ENCODE measurements around the gene STK32B.
"Not testable (repeated sequence)": the region's sequence is repeated elsewhere in the genome, so short reads cannot be mapped to it uniquely, and the experiment has no call there.

The STK32B gene

DNA sequence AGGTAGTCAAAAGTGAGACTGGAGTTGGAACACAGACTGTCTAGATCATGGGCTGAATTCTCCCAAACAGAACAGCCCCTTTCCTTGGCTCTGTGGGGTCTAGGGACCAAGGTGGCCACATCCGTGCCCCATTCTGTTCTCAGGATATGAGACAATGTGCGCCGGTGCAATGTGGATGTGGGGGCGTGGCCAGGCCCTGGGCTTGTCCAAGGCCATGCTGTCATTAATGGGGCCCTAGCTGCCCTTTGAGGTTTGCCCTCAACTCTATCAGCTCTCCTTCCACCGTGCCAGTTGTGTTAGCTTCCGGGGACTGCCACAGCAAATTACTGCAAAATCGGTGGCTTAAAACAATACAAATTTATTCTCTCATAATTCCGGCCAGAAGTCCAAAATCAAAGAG is 344.5 kb downstream of the STK32B start:
- DNase-seq (ENCODE audit: low read depth), result no peak

GRCh38 chr4:5398056-5398455 is 346.8 kb downstream of the STK32B start:
- DNase-seq (ENCODE audit: low read depth), result no peak

GRCh38 chr4:5399124-5399523 is 347.8 kb downstream of the STK32B start:
- no peak for DNase-seq (ENCODE audit: low read depth)

DNA sequence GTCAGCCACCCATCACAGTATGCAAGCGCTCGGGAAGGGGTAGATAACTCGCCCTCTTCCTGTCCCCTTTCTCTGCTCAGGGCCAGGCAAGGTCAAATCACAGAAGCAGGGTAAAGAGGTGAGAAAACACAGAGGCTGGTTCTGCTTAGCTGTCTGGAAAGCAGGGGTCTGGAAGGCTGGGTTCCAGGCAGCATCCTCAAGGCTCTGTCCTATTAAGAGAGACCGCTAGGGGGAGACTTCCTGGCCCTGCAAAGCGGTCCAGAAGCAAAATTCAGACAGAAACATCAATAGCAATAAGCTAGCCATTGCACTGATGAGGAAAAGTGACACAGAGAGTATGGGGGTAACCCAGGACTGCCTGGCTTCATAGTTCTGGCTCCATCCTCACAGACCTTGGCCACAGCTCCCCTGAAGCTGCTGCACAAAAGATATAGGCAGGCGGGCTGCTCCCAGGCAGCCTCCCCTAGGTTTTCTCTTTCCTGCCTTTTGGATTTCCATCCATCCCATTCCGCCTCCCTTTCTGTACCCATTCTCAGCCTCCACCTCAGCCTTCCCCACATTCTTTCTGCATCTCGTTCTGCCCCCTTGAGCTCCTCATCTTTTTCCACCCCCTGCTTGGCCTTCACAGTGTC is 348.6 kb downstream of the STK32B start:
- DNase-seq (ENCODE audit: low read depth), result peak; percentile 7

GRCh38 chr4:5403746-5404497 is 352.6 kb downstream of the STK32B start:
- DNase-seq (ENCODE audit: low read depth), result no peak

GRCh38 chr4:5409237-5409636 is 358.0 kb downstream of the STK32B start:
- DNase-seq (ENCODE audit: low read depth), result no peak

GRCh38 chr4:5409972-5410618 is 358.8 kb downstream of the STK32B start:
- DNase-seq (ENCODE audit: low read depth), result no peak

DNA sequence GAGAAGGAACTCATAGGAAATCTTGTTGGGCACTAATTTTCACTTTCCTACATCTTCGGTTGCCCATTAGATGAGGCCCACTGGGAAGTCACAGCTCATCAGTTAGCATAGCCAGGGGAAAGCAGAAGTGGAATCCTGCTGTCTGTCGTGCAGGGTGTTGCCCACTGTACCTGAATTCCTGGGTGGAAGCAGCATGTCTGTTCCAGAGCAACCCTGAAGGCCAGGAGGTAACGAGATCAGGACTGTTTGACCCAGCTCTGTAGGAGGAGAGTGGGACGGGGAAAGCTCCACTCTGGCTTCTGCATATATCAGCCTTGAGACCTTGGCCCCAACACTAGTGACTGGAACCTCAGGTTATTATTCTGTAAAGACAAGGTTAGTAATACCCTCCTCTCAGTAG is 361.0 kb downstream of the STK32B start:
- no peak for DNase-seq (ENCODE audit: low read depth)

GRCh38 chr4:5412751-5413150 is 361.5 kb downstream of the STK32B start:
- no peak for DNase-seq (ENCODE audit: low read depth)

- no peak for DNase-seq (ENCODE audit: low read depth)
These were observed 365.4 kb downstream of the STK32B start for GRCh38 chr4:5416637-5417036.

GRCh38 chr4:5420266-5420665 is 369.0 kb downstream of the STK32B start:
- DNase-seq (ENCODE audit: low read depth), result no peak

- no peak for DNase-seq (ENCODE audit: low read depth)
These were observed 370.1 kb downstream of the STK32B start for GRCh38 chr4:5421416-5421815.

DNA sequence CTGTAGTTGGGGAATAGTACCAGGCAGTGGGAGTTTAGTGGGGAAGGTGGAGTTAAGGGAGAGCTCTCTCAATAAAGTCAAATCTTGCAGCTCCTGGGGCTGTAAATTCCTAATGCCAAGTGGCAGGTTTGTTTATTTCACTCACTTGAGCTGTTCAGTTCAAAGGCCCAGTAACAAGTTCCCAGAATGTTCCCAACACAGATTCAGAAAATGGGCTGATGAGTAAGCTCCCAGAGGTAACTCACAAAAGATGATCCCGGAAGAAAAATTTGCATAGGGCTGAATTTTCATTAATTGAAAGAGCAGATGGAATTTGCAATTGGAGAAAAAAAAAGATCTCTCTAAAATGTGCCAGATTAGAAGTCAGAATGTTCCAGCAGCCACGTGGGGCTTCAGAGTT is 370.9 kb downstream of the STK32B start:
- DNase-seq (ENCODE audit: low read depth), result no peak

DNA sequence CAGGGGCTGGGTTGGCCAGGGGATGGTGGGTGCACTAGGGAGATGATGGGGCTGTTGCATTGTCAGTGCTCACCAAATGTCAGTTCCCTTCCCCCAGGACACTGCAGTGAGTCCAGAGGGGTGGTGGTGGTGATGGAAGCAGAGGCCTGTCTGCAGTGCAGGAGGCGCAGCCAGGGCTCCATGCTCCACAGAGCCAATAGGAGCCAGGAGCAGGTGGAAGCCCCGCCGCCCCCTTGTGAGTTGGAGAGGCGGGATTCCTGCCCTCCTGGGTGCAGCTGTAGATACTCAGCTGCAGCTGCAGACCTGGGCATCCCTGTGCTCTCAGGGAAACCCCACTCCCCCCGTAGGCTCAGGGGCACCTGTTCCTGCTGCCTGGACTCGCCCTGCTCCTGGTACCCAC is 372.4 kb downstream of the STK32B start:
- DNase-seq (ENCODE audit: low read depth), result no peak

DNA sequence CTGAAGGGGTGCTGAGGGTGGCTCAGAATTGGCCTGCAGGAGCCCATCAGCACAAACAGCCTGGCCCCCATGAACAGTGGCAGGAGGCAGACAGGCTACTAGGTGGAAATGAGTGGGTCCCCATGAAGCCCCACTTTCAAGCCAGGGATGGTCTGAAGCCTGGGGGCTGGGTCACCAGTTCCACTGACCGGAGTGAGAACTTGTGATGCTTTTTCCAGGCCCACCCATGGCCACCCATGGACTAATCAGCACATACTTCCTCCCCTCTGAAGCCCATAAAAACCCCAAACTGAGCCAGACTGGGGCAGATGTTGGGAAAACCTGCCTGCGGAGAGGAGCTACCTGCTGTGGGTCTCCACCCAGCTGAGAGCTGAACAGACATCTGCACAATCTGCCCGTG is 372.9 kb downstream of the STK32B start:
- DNase-seq (ENCODE audit: low read depth), result no peak

DNA sequence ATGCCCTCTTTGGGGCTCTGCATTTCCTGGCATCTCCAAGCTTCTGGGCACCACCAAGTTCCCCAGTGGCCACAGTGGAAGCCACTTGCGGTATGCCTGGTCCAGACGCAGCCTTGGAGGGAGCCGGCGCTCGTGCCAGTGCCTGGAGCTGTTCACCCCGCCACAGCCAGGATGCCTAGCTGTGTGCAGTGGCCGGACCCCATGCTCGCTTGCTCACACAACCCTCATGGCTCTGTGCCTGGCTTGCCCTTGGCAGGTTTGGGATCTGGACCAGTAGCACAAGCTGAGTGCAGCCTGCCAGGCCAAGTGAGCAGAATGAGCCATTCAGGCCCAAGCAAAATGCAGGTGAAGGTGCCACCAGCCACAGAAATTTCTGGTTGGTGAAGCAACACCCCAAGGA is 373.6 kb downstream of the STK32B start:
- DNase-seq (ENCODE audit: low read depth), result no peak

- no peak for DNase-seq (ENCODE audit: low read depth)
These were observed 378.5 kb downstream of the STK32B start for GRCh38 chr4:5429747-5430146.

DNA sequence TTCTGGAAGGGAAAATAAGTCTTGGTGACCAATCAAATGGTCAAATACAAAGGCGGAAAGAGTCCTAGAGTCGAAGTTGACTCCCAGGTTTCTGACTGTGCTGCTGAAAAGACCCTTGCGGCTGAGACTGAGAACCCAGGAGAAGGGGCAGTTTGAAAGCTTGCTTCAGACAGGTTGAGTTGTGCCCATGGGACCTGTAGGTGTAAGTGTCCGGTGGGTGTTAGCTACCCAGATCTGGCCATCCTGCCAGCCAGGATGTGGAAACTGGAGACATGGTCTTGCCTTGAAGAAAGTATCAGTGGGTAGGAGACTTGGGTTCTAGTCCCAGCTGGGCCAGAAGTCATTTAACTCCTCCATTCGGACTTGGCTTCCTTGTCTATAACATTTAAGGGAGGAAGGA is 381.9 kb downstream of the STK32B start:
- no peak for DNase-seq (ENCODE audit: low read depth)

- no peak for DNase-seq (ENCODE audit: low read depth)
These were observed 383.9 kb downstream of the STK32B start for GRCh38 chr4:5435201-5435600.

DNA sequence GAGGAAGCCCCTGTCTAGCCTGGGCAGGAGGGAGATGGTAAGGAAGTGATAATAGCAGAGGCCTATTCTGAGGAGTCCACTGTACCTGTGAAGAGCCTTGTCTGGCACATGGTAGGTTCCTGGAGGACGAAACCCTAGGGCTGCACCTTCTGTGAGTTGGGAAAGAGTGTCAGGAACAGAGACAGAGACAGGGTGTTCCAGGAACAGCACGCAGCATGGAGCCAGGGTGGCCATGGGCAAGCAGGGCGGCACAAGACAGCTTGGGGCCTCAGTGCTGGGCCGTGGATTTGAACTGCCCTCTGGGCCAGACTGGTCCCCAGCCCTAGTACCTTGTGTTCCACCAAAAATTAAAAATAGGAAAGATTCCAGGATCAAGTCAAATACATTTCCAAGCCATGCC is 384.5 kb downstream of the STK32B start:
- no peak for DNase-seq (ENCODE audit: low read depth)

DNA sequence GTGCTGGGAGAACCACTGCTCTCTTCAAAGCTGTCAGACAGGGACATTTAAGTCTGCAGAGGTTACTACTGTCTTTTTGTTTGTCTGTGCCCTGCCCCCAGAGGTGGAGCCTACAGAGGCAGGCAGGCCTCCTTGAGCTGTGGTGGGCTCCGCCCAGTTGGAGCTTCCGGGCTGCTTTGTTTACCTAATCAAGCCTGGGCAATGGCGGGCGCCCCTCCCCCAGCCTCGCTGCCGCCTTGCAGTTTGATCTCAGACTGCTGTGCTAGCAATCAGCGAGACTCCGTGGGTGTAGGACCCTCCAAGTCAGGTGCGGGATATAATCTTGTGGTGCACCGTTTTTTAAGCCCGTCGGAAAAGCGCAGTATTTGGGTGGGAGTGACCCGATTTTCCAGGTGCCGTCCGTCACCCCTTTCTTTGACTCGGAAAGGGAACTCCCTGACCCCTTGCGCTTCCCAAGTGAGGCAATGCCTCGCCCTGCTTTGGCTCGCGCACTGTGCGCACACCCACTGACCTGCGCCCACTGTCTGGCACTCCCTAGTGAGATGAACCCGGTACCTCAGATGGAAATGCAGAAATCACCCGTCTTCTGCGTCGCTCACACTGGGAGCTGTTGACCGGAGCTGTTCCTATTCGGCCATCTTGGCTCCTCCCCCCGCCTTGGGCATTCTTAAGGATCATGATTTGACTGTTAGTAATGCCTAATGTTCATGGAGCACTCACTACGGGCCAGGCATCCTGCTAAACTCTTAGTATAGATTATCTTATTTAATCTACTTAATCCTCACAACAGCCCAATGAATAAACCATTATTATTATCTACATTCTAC is 392.9 kb downstream of the STK32B start:
- not testable (repeated sequence) for DNase-seq (ENCODE audit: low read depth)

GRCh38 chr4:5444918-5445517 is 393.7 kb downstream of the STK32B start:
- no peak for DNase-seq (ENCODE audit: low read depth)

Measured in amniotic epithelial cell (primary cell).